Jurkat, Clone E6-1 (cell line): ENCODE measurements around the gene QRSL1.

ENCODE experiments used
- DNase-seq: peaks from one replicate; pipeline ENCODE4 v3.0.0-alpha.2; 2011; ENCODE audit warnings: low read depth, low spot score
- H3K4me3 ChIP-seq: 2 replicates; pipeline ENCODE4 v1.5.1; 2011; ENCODE audit warnings: mild to moderate bottlenecking, low read length, control low read depth, moderate library complexity

QRSL1 gene

GRCh38 chr6:106710580-106710979 lies 81.2 kb downstream of the QRSL1 start:
- DNase-seq: no peak
- no peak overlapping the region for H3K4me3 ChIP-seq

GRCh38 chr6:106714281-106714680 lies 84.9 kb downstream of the QRSL1 start:
- DNase-seq: no peak
- no peak overlapping the region for H3K4me3 ChIP-seq

DNA sequence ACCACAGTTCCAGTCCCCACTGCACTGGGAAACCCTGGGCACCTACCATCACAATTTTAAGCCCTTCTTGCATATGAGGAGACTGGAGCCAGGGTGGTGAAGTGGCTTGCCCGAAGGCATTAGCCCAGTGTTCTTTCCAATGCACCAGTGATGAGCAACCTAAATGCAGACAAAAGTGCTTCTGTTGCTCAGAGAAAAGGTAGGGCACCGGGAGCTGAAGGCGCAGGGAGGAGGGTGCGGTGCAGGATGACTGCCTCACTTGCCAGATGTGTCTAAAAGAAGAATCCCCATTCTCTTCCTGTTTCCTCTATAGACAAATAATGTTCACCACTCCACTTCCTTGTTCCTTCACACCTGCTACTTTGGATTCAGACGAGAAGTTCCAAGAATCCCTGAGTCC lies 86.5 kb downstream of the QRSL1 start:
- DNase-seq: no peak
- no peak overlapping the region for H3K4me3 ChIP-seq

- DNase-seq: no peak
- no peak overlapping the region for H3K4me3 ChIP-seq
Measured at GRCh38 chr6:106716966-106717365, 87.6 kb downstream of the QRSL1 start.
